SK-N-SH (cell line): ENCODE measurements around the gene CLASP1. TPM values are rescaled to one million over a fixed set of nuclear protein-coding genes. Genes with fewer than 3 reads are reported as not detected.

Source experiments
- CTCF ChIA-PET: fragments of 300-600, 350-600 bp; formaldehyde crosslinking; extraction: SDS; loops from one replicate; lab custom pipeline; 2021; lab: Yijun Ruan, JAX
- POLR2A ChIA-PET: fragments of 350-600 bp; sonication (Branson Sonifier 250); formaldehyde crosslinking; extraction: SDS; loops from one replicate; lab custom pipeline; 2020; ENCODE audit warnings: antibody characterized with exemption, inconsistent platforms; lab: Yijun Ruan, JAX
- DNase-seq: peaks from one replicate; pipeline ENCODE4 v3.0.0; 2012
- H2AFZ ChIP-seq: fragments of 200-600 bp; sonication (generic); 2 replicates; pipeline ENCODE4 v1.8.1; 2016; ENCODE audit warnings: antibody characterized with exemption, mild to moderate bottlenecking, low read depth
- H3F3A ChIP-seq: fragments of 200-600 bp; sonication (generic); replicated peaks from 2 replicates; pipeline ENCODE3; 2016; ENCODE audit warnings: antibody characterized with exemption, mild to moderate bottlenecking; ENCODE audit not compliant: insufficient read depth
- H3K27ac ChIP-seq, 2 experiments: fragments of 200-500 bp in 1 of 2; fragments of 200-600 bp in 1 of 2; sonication (Bioruptor generic) in 1 of 2; sonication (generic), shearing (Covaris generic) in 1 of 2; 2 replicates each; pipeline versions ENCODE4 v1.5.1 to v1.6.1; 2014 to 2016; ENCODE audit warnings: low read depth in 2 of 2, inconsistent platforms in 1 of 2, low read length in 1 of 2, mild to moderate bottlenecking in 1 of 2, mixed read lengths in 1 of 2
- H3K27me3 ChIP-seq: fragments of 200-600 bp; sonication (generic), shearing (Covaris generic); 2 replicates; pipeline ENCODE4 v1.6.1; 2016; ENCODE audit warnings: mixed run types; ENCODE audit not compliant: insufficient read depth
- H3K36me3 ChIP-seq, 2 experiments: fragments of 200-500 bp in 1 of 2; fragments of 200-600 bp in 1 of 2; sonication (Bioruptor generic) in 1 of 2; sonication (generic) in 1 of 2; replicated peaks in 1 of 2; 2 replicates each; pipeline versions ENCODE3 to v1.5.1; 2014 to 2016; ENCODE audit warnings: low read length in 1 of 2, mild to moderate bottlenecking in 1 of 2; ENCODE audit not compliant: insufficient read depth in 2 of 2, control insufficient read depth in 1 of 2
- H3K4me1 ChIP-seq, 2 experiments: fragments of 200-500 bp in 1 of 2; fragments of 200-600 bp in 1 of 2; sonication (Bioruptor generic) in 1 of 2; sonication (generic), shearing (Covaris generic) in 1 of 2; 2 replicates each; pipeline versions ENCODE4 v1.5.1 to v1.6.1; 2014 to 2016; ENCODE audit warnings: low read depth in 1 of 2, low read length in 1 of 2, mixed run types in 1 of 2; ENCODE audit not compliant: insufficient read depth in 2 of 2, control insufficient read depth in 1 of 2
- H3K4me2 ChIP-seq: fragments of 200-600 bp; sonication (generic), shearing (Covaris generic); 2 replicates; pipeline ENCODE4 v1.6.1; 2017; ENCODE audit warnings: mixed run types
- H3K4me3 ChIP-seq, 2 experiments: fragments of 200-500 bp in 1 of 2; fragments of 200-600 bp in 1 of 2; sonication (Bioruptor generic) in 1 of 2; sonication (generic), shearing (Covaris generic) in 1 of 2; 2 replicates each; pipeline versions ENCODE4 v1.5.1 to v1.8.1; 2014 to 2016; ENCODE audit warnings: low read depth in 2 of 2, inconsistent platforms in 1 of 2, low read length in 1 of 2, mild to moderate bottlenecking in 1 of 2, mixed read lengths in 1 of 2, moderate library complexity in 1 of 2
- H3K79me2 ChIP-seq: fragments of 200-600 bp; sonication (generic); 2 replicates; pipeline ENCODE4 v1.8.1; 2017; ENCODE audit warnings: mild to moderate bottlenecking; ENCODE audit not compliant: insufficient read depth
- H3K9ac ChIP-seq: fragments of 200-600 bp; sonication (generic); 2 replicates; pipeline ENCODE4 v1.6.1; 2017; ENCODE audit warnings: mixed run types
- H3K9me2 ChIP-seq: fragments of 200-600 bp; sonication (generic); 2 replicates; pipeline ENCODE4 v1.6.1; 2017; ENCODE audit warnings: mixed run types
- H3K9me3 ChIP-seq: fragments of 200-600 bp; sonication (generic); 2 replicates; pipeline ENCODE4 v1.6.1; 2017; ENCODE audit warnings: mixed run types, mild to moderate bottlenecking, moderate library complexity
- H4K20me1 ChIP-seq: fragments of 200-600 bp; sonication (generic); 2 replicates; pipeline ENCODE4 v1.6.1; 2017; ENCODE audit warnings: mild to moderate bottlenecking, mixed run types; ENCODE audit not compliant: insufficient read depth
- CHD2 ChIP-seq: fragments of 150-350 bp; IDR thresholded peaks from 2 replicates; pipeline ENCODE4 v1.6.1; 2018; ENCODE audit warnings: low read length; ENCODE audit not compliant: partially characterized antibody
- ELF1 ChIP-seq: IDR thresholded peaks from 2 replicates; pipeline ENCODE4 v1.4.0; 2012
- EZH2phosphoT487 ChIP-seq: fragments of 200-600 bp; sonication (generic); IDR thresholded peaks from 2 replicates; pipeline ENCODE4 v1.6.1; 2017; ENCODE audit warnings: low read depth, mixed run types, mild to moderate bottlenecking, antibody characterized with exemption, moderate library complexity, borderline replicate concordance
- FOXM1 ChIP-seq: IDR thresholded peaks from 2 replicates; pipeline ENCODE4 v1.4.0; 2012; ENCODE audit warnings: low read depth, mild to moderate bottlenecking
- GABPA ChIP-seq: IDR thresholded peaks from 2 replicates; pipeline ENCODE4 v1.4.0; 2012; ENCODE audit warnings: low read depth, mild to moderate bottlenecking
- GATA2 ChIP-seq: sonication (generic); formaldehyde crosslinking; IDR thresholded peaks from 2 replicates; pipeline ENCODE4 v1.5.0; 2020; ENCODE audit warnings: mild to moderate bottlenecking, missing genetic modification reagents
- IRF3 ChIP-seq: fragments of 150-350 bp; IDR thresholded peaks from 2 replicates; pipeline ENCODE4 v1.6.1; 2016; ENCODE audit warnings: mild to moderate bottlenecking, low read depth, low read length
- MEF2A ChIP-seq: IDR thresholded peaks from 2 replicates; pipeline ENCODE4 v1.4.0; 2012; ENCODE audit warnings: low read depth, borderline replicate concordance
- NFIC ChIP-seq: IDR thresholded peaks from 2 replicates; pipeline ENCODE4 v1.4.0; 2012; ENCODE audit warnings: borderline replicate concordance
- POLR2AphosphoS5 ChIP-seq: IDR thresholded peaks from 2 replicates; pipeline ENCODE4 v1.6.1; 2012; ENCODE audit warnings: low read depth, low read length
- REST ChIP-seq: IDR thresholded peaks from 2 replicates; pipeline ENCODE4 v1.6.1; 2012; ENCODE audit warnings: mild to moderate bottlenecking, low read depth, low read length, moderate library complexity
- RXRA ChIP-seq: IDR thresholded peaks from 2 replicates; pipeline ENCODE4 v1.4.0; 2012; ENCODE audit warnings: low read depth, mild to moderate bottlenecking, borderline replicate concordance
- SMC3 ChIP-seq: IDR thresholded peaks from 2 replicates; pipeline ENCODE4 v1.6.1; 2012; ENCODE audit warnings: low read depth, low read length, improper control_type of control experiment
- TCF12 ChIP-seq: IDR thresholded peaks from 2 replicates; pipeline ENCODE4 v1.4.0; 2012
- YY1 ChIP-seq: IDR thresholded peaks from 2 replicates; pipeline ENCODE4 v1.4.0; 2012; ENCODE audit warnings: low read depth, mild to moderate bottlenecking
- WGBS: methylation state at CpG from one replicate; pipeline ENCODE4 v1.1.6; 2017; ENCODE audit warnings: low lambda C conversion rate; 5-methylcytosine and 5-hydroxymethylcytosine counted together
- polyA plus RNA-seq, 3 experiments: library from polyadenylated mRNA; depleted of rRNA; stranded (reverse); fragments of >200 nt; gene quantifications; 2 replicates each; pipeline ENCODE4 v1.2.3, GENCODE V29; 2012
- TF ChIP-seq, protein P1 (sequence below): IDR thresholded peaks from 2 replicates; pipeline ENCODE4 v1.4.0; 2012; ENCODE audit warnings: low read depth, borderline replicate concordance
- TF ChIP-seq, protein P2 (sequence below): IDR thresholded peaks from 2 replicates; pipeline ENCODE4 v1.4.0; 2012; ENCODE audit warnings: low read depth

CLASP1 gene
- polyA plus RNA-seq, 1 of the 3 experiments (the other 2 are of a cell fraction), result 4.9 TPM

DNA sequence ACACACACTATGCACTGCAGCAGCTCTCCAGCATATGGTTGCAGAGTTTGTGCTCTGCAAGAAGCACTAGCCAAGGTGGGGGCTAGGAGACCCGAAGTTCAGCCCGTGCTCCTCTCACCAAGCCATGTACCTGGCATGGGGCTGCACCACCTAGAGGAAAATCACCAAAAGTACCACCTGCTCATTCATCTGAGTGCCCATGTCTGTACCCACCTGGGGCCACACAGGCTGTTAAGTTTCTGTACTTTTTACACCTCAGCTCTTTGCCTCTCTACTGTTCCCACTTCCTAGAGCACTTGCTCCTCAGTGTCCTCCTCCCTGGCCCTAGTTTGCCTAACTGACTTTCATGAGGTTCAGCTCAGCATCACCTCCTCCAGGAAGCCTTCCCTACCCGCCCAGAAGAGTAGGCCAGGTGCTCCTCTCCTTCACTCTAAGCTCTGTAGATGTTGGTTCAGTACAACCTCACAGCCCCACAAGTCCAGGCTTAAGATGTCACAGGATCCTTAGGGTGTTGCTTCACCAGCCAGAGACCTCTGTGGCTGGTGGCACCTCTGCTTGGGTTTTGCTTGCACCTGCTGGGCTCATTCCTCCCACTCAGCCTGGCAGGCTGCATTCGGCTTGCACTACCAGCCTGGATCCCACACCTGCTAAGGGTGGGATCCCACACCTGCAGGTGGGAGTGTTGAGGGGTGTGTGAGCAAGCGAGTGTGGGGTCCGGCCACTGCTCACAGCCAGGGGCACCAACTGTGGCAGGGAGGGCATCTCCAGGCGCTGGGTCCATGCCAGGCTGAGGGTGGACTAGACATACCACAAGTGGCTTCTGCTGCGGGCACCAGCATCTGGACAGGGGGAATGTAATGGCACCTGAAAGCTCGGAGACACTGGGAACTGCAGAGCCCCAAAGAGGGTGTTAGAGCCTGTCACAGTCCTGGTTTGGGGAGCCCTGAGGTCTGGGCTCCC lies 354.1 kb downstream of the CLASP1 start:
- ChIA-PET POLR2A (no interaction called here), CTCF (interaction anchor here (0.6 to 3.1 kb wide), 3 partner anchors 22 to 211 kb away, joined by 3 to 9 read pairs (median 3); no protein-coding TSS in a partner anchor)
- H3F3A ChIP-seq, result no peaks in the 10 kb centered on the region
- H3K4me3 ChIP-seq, result no peak overlapping the region
- no peak overlapping the region for H3K27ac ChIP-seq
- no peak overlapping the region for H2AFZ ChIP-seq
- H3K27me3 ChIP-seq, result no peaks in the 10 kb centered on the region
- H3K9me2 ChIP-seq, result no peaks in the 10 kb centered on the region
- 1% methylated on average over 4 of the region's 9 CpGs for WGBS
- no peaks in the 10 kb centered on the region for H3K9me3 ChIP-seq
- H3K79me2 ChIP-seq, result no peaks in the 10 kb centered on the region
- H3K9ac ChIP-seq, result no peak overlapping the region
- no peaks in the 10 kb centered on the region for H3K36me3 ChIP-seq
- TF ChIP-seq, protein P1, sequence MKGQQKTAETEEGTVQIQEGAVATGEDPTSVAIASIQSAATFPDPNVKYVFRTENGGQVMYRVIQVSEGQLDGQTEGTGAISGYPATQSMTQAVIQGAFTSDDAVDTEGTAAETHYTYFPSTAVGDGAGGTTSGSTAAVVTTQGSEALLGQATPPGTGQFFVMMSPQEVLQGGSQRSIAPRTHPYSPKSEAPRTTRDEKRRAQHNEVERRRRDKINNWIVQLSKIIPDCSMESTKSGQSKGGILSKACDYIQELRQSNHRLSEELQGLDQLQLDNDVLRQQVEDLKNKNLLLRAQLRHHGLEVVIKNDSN, result no peak
- TF ChIP-seq IRF3 (no peak), SMC3 (no peak), MEF2A (no peak), GABPA (no peak), CHD2 (no peak), NFIC (no peak), ELF1 (no peak), FOXM1 (no peak), GATA2 (no peak), EZH2phosphoT487 (no peak)
- TF ChIP-seq, protein P2, sequence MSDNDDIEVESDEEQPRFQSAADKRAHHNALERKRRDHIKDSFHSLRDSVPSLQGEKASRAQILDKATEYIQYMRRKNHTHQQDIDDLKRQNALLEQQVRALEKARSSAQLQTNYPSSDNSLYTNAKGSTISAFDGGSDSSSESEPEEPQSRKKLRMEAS, result no peak
- DNase-seq, result no peak
- H3K4me2 ChIP-seq, result no peak overlapping the region
- H4K20me1 ChIP-seq, result no peaks in the 10 kb centered on the region
- H3K4me1 ChIP-seq, result no peaks in the 10 kb centered on the region

DNA sequence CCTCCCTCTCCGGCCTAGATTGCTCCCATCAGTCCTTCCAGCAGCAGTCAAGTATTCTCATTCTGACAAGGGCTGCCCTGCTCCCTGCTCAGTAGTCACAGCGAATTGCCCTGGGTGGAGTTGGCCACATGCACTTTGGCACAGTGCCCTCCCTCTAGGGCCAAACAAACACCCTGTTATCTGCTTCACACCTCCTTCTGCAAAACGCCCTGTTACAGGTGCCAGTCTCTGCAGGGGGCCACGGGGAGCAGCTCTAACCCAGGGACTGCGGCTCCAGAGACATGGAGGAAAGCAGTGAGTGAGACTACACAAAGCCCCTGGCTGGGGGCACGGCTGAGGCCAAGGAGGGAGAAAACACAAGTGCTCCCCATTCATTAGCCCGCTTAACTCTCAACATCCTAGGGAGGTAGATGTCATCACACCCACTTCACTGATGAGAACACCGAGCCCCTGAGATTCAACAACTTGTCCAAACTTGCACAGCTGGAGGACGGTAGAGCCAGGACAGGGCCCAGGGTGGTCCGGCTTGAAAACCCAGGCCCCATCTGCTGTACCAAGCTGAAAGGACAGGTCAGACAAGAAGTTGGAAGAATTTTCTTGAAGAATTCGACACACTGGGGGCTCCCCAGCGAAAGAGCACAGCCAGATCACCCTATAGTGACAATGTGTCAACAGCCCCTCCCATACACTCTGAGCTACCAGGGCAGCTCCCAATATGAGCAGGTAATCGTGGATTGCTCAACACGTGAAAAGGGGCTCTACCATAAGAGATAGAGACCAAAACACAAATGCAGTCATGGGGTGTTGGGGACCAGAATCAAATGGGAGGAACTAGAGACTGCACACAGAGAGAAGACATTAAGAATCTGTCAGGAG lies 355.6 kb downstream of the CLASP1 start:
- WGBS, result 40% methylated on average over 13 of the region's 14 CpGs
- CTCF ChIA-PET, result interaction anchor here (3.1 kb wide), 1 partner anchor 198 kb away, joined by 9 read pairs; no protein-coding TSS in a partner anchor
- no peak overlapping the region for H3K4me3 ChIP-seq
- TF ChIP-seq IRF3 (no peak), POLR2AphosphoS5 (no peak), YY1 (no peak), CHD2 (no peak), REST (no peak), TCF12 (no peak), RXRA (no peak)
- TF ChIP-seq, protein P2, result no peak

More for the DNA sequence above, 355.6 kb downstream of the CLASP1 start:
- Histone ChIP-seq H3K27me3 (no peaks in the 10 kb centered on the region), H3K9ac (no peak overlapping the region), H3K79me2 (no peaks in the 10 kb centered on the region), H4K20me1 (no peaks in the 10 kb centered on the region), H3K4me2 (no peak overlapping the region), H2AFZ (no peak overlapping the region), H3K9me3 (no peaks in the 10 kb centered on the region), H3F3A (no peaks in the 10 kb centered on the region), H3K9me2 (no peaks in the 10 kb centered on the region), H3K27ac (no peak overlapping the region), H3K36me3 (no peaks in the 10 kb centered on the region), H3K4me1 (no peaks in the 10 kb centered on the region)
- no peak for DNase-seq
- POLR2A ChIA-PET, result no interaction called here
